Measurements from ENCODE around the gene ZFP69B.

Gene ZFP69B

DNA sequence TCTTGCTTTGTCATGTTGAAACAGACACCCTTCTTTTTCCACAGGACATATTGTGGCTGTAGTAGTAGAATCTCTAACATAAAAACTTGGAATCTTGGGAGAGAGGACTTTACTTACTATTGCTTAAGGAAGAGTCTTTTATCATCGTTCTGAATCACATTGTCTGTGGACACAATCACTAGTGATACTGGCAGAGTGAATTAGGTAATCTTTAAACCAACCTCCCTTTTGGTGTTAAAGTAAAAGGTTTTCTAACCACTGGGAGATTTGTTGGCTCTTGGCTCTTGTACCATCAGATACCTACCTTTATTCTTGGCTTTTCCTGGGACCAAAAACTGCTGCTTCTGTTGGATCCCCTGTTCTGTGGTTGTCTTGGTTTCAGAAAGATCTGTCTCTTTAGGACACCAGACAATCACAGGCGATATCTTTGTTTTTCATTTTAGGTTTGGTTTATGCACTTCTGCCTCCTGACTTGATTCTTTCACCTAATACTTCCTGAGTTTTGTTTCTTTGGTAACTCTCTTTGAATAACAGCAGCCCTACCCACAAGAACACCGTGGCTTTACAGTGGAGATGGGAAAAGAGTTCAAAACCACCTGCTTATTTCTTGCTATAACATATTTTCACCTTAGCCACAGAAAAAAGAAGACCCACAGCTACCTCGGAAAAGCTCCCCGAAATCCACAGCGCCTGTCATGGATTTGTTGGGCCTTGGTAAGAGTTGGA lies 36.6 kb upstream of the ZFP69B start:
- Histone ChIP-seq H3K4me1 (ENCODE audit: low read depth, poor library complexity, severe bottlenecking) (no peaks in the 10 kb centered on the region), H3K79me2 (ENCODE audit: insufficient read depth, low read depth) (no peaks in the 10 kb centered on the region), H3K36me3 (ENCODE audit: insufficient read depth) (peaks cover 7% of the 10 kb centered on the region; the same call in 1 of the 2 replicates)

DNA sequence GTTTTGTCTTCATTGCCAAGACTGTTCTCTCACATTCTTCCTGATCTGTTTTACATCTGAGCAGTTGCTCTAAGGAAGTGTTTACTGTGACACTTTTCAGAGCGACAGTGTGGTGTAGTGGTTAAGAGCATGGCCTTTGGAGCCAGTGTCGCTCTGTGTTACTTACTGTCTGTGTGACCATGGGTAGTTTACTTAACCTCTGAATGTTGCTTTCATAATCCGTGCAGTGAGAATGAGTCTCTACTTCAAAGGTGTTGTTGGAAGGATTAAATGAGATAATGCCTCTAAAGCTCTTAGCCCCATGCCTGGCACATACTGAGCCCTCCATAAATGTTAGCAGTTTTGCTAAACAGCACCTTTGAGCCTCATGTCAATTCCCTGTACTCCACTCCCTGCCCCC lies 35.9 kb upstream of the ZFP69B start:
- Histone ChIP-seq H3K4me2 (no peak overlapping the region), H3K4me3 (IDR thresholded peaks at IDR 0.05; ENCODE audit: insufficient read depth, low read depth, low read length) (no peak overlapping the region), H3K27me3 (ENCODE audit: insufficient read depth, low read depth) (no peaks in the 10 kb centered on the region), H3K79me2 (ENCODE audit: insufficient read depth, low read depth) (no peaks in the 10 kb centered on the region), H4K20me1 (ENCODE audit: insufficient read depth) (no peaks in the 10 kb centered on the region), H3K36me3 (ENCODE audit: insufficient read depth) (peaks cover 7% of the 10 kb centered on the region; the same call in 1 of the 2 replicates), H2AFZ (ENCODE audit: low read depth) (no peak overlapping the region), H3K4me1 (ENCODE audit: low read depth, poor library complexity, severe bottlenecking) (no peaks in the 10 kb centered on the region), H3K27ac (no peak overlapping the region), H3K9ac (no peak overlapping the region)
- TF ChIP-seq, protein P1, sequence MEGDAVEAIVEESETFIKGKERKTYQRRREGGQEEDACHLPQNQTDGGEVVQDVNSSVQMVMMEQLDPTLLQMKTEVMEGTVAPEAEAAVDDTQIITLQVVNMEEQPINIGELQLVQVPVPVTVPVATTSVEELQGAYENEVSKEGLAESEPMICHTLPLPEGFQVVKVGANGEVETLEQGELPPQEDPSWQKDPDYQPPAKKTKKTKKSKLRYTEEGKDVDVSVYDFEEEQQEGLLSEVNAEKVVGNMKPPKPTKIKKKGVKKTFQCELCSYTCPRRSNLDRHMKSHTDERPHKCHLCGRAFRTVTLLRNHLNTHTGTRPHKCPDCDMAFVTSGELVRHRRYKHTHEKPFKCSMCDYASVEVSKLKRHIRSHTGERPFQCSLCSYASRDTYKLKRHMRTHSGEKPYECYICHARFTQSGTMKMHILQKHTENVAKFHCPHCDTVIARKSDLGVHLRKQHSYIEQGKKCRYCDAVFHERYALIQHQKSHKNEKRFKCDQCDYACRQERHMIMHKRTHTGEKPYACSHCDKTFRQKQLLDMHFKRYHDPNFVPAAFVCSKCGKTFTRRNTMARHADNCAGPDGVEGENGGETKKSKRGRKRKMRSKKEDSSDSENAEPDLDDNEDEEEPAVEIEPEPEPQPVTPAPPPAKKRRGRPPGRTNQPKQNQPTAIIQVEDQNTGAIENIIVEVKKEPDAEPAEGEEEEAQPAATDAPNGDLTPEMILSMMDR (conservative IDR thresholded peaks at IDR 0.05; ENCODE audit: low read depth, low read length), result no peak

More for the DNA sequence above, 36.6 kb upstream of the ZFP69B start:
- TF ChIP-seq, protein P1 (conservative IDR thresholded peaks at IDR 0.05; ENCODE audit: low read depth, low read length), result no peak
- no peaks in the 10 kb centered on the region for H4K20me1 ChIP-seq (ENCODE audit: insufficient read depth)
- H3K4me2 ChIP-seq, result no peak overlapping the region
- no peak overlapping the region for H2AFZ ChIP-seq (ENCODE audit: low read depth)
- H3K27me3 ChIP-seq (ENCODE audit: insufficient read depth, low read depth), result no peaks in the 10 kb centered on the region
- no peak overlapping the region for H3K27ac ChIP-seq
- H3K4me3 ChIP-seq (IDR thresholded peaks at IDR 0.05; ENCODE audit: insufficient read depth, low read depth, low read length), result no peak overlapping the region
- H3K9ac ChIP-seq, result no peak overlapping the region

DNA sequence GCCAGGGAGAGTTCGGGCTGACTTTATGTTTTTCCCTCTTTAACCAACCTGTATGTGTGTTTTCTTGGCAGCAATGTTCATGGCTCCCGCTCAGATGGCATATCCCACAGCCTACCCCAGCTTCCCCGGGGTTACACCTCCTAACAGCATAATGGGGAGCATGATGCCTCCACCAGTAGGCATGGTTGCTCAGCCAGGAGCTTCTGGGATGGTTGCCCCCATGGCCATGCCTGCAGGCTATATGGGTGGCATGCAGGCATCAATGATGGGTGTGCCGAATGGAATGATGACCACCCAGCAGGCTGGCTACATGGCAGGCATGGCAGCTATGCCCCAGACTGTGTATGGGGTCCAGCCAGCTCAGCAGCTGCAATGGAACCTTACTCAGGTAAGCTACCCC lies 33.6 kb upstream of the ZFP69B start:
- Histone ChIP-seq H3K36me3 (ENCODE audit: insufficient read depth) (peaks cover 7% of the 10 kb centered on the region; the same call in 1 of the 2 replicates), H4K20me1 (ENCODE audit: insufficient read depth) (no peaks in the 10 kb centered on the region), H2AFZ (ENCODE audit: low read depth) (no peak overlapping the region), H3K4me1 (ENCODE audit: low read depth, poor library complexity, severe bottlenecking) (no peaks in the 10 kb centered on the region), H3K4me3 (IDR thresholded peaks at IDR 0.05; ENCODE audit: insufficient read depth, low read depth, low read length) (no peak overlapping the region), H3K9ac (no peak overlapping the region), H3K79me2 (ENCODE audit: insufficient read depth, low read depth) (no peaks in the 10 kb centered on the region), H3K4me2 (no peak overlapping the region), H3K27me3 (ENCODE audit: insufficient read depth, low read depth) (no peaks in the 10 kb centered on the region), H3K27ac (no peak overlapping the region)
- TF ChIP-seq, protein P1 (conservative IDR thresholded peaks at IDR 0.05; ENCODE audit: low read depth, low read length), result no peak

DNA sequence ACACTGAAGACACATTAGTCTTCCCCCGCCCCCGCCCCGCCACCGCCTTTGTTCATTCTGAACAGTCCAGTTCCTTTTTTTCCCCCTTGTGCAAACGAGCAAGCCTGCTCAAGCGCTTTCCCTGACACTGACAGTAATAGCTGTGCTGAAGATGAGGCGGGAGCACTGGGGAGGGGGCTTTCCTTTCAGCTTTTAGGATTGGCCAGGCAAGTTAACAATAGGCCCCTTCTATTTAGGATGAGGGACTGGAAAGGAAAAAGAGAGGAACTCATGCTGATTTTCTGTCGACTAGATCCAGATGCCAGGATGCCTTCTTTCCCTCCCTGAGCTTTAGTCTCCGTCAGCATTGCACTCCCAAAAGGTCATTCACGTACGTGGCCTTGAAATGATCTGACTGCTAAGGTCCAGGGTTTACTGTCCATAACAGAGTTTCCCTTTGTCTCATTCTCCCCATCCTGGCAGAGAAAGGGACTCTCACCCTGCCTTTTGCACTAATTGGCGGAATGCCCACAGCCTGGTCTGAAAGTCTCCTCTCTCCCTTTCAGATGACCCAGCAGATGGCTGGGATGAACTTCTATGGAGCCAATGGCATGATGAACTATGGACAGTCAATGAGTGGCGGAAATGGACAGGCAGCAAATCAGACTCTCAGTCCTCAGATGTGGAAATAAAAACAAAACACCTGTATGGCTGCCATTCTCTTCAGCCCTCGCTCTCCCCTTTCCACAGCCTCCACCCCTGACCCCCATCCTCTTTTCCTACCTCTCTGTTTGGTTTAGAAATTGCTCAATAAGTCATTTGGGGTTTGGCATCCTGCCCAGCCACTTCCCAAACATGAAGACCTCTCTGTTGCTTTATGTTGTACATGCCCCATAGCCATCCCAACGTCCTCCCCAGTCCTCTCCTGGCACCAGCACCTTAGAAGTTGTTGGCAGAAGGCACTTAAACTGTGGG lies 28.6 kb upstream of the ZFP69B start:
- no peaks in the 10 kb centered on the region for H3K36me3 ChIP-seq (ENCODE audit: insufficient read depth)
- H3K4me2 ChIP-seq, result no peak overlapping the region
- no peaks in the 10 kb centered on the region for H3K27me3 ChIP-seq (ENCODE audit: insufficient read depth, low read depth)
- TF ChIP-seq, protein P1 (conservative IDR thresholded peaks at IDR 0.05; ENCODE audit: low read depth, low read length), result no peak
- no peaks in the 10 kb centered on the region for H3K4me1 ChIP-seq (ENCODE audit: low read depth, poor library complexity, severe bottlenecking)
- no peak overlapping the region for H3K4me3 ChIP-seq (IDR thresholded peaks at IDR 0.05; ENCODE audit: insufficient read depth, low read depth, low read length)
- H4K20me1 ChIP-seq (ENCODE audit: insufficient read depth), result no peaks in the 10 kb centered on the region
- H3K27ac ChIP-seq, result no peak overlapping the region
- no peaks in the 10 kb centered on the region for H3K79me2 ChIP-seq (ENCODE audit: insufficient read depth, low read depth)
- no peak overlapping the region for H3K9ac ChIP-seq
- H2AFZ ChIP-seq (ENCODE audit: low read depth), result no peak overlapping the region

Data from KMS-11 (cell line).